Loucy (cell line): Measurements from ENCODE around the gene MS4A8.

Experiments
- EZH2phosphoT487 ChIP-seq: fragments of 200-600 bp; IDR thresholded peaks from 2 replicates; pipeline ENCODE4 v1.6.1; 2018; ENCODE audit warnings: antibody characterized with exemption, mild to moderate bottlenecking, moderate library complexity, borderline replicate concordance
- TF ChIP-seq, protein P1 (sequence below): fragments of 200-600 bp; sonication (generic); conservative IDR thresholded peaks from 2 replicates; pipeline ENCODE4 v1.5.1; 2014; ENCODE audit warnings: mild to moderate bottlenecking, antibody characterized with exemption, low read length

DNA sequence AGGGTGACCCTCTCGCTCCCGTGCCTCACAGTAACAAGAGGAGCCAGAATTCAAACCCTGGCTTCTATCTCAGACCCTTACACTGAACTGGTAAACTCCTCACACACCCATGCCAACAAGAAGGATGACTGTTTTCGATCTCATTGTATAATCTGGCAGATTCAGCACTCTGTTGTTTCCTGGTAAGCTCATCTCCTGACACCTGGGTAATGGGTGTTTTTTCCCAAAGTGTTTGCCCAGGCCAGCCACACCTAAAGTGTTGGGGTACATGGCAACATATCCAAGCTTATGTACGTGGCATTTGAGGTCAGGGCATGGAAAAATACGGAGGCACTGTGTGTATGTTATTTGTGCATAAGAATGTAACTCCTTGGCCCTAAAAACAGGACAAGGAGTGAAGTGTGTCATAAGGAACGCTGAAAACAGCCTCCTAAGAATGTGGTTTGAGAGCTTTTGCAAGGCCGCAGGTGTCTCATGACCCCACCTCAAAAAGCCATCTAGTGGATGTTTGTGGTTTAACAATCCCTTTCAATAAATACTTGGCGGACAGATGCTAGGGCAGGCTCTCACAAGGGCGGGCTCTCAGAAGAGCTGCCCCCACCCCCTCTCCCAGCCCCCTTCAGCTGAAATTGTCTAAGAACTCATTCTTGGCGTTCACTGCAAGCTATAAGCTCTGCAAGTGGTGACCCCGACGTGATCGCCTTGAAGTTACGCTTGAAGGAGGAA is 57.1 kb downstream of the MS4A8 start, which contains the start of gene MS4A15:
- TF ChIP-seq, protein P1, sequence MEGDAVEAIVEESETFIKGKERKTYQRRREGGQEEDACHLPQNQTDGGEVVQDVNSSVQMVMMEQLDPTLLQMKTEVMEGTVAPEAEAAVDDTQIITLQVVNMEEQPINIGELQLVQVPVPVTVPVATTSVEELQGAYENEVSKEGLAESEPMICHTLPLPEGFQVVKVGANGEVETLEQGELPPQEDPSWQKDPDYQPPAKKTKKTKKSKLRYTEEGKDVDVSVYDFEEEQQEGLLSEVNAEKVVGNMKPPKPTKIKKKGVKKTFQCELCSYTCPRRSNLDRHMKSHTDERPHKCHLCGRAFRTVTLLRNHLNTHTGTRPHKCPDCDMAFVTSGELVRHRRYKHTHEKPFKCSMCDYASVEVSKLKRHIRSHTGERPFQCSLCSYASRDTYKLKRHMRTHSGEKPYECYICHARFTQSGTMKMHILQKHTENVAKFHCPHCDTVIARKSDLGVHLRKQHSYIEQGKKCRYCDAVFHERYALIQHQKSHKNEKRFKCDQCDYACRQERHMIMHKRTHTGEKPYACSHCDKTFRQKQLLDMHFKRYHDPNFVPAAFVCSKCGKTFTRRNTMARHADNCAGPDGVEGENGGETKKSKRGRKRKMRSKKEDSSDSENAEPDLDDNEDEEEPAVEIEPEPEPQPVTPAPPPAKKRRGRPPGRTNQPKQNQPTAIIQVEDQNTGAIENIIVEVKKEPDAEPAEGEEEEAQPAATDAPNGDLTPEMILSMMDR = peak; percentile 67
- no peak for TF ChIP-seq EZH2phosphoT487
